Endothelial cell of umbilical vein (primary cell): ENCODE results near the gene DDX56. TPM values are rescaled to one million over a fixed set of nuclear protein-coding genes. Genes with fewer than 3 reads are reported as not detected.

Experiments
- BruUV-seq: library from RNA; stranded (reverse); fragments of 400-500 nt; replicated peaks from 2 replicates; lab custom pipeline; 2021; lab: Mats Ljungman, UMichigan
- CTCF ChIA-PET: fragments of 300-600, 350-600 bp; sonication (Branson Sonifier 250); formaldehyde crosslinking; loops from one replicate; lab custom pipeline; 2021; ENCODE audit warnings: antibody characterized with exemption, inconsistent platforms; lab: Charles Lee
- POLR2A ChIA-PET: fragments of 300-600, 350-600 bp; sonication (Branson Sonifier 250); formaldehyde crosslinking; loops from one replicate; lab custom pipeline; 2021; ENCODE audit warnings: antibody characterized with exemption, inconsistent platforms; lab: Charles Lee
- DNase-seq: peaks from one replicate; pipeline ENCODE4 v3.0.0-alpha.2; 2011; ENCODE audit warnings: low read depth, low spot score
- FAIRE-seq: peaks from 2 replicates; lab custom pipeline; 2011; peaks lifted over from hg19 to GRCh38; lab: Jason Lieb, UNC
- H2AFZ ChIP-seq: 2 replicates; pipeline ENCODE4 v1.6.0; 2012; ENCODE audit warnings: low read depth, low read length, control low read depth, inconsistent platforms
- H3K27ac ChIP-seq: 2 replicates; pipeline ENCODE4 v1.5.1; 2011; ENCODE audit warnings: low read depth, mild to moderate bottlenecking, control low read depth, low read length, moderate library complexity; ENCODE audit not compliant: insufficient read depth
- H3K27me3 ChIP-seq, 2 experiments: 2 replicates each; pipeline versions ENCODE4 v1.6.0 to v1.6.1; 2011; ENCODE audit warnings: low read length in 2 of 2, mixed read lengths in 1 of 2; ENCODE audit not compliant: control insufficient read depth in 2 of 2, insufficient read depth in 2 of 2
- H3K36me3 ChIP-seq, 2 experiments: 2 replicates in 1 of 2; 3 replicates in 1 of 2; pipeline ENCODE4 v1.5.1; 2011; ENCODE audit warnings: low read length in 2 of 2, mild to moderate bottlenecking in 1 of 2, moderate library complexity in 1 of 2; ENCODE audit not compliant: control insufficient read depth in 2 of 2, insufficient read depth in 2 of 2; ENCODE audit errors: extremely low read depth in 1 of 2
- H3K4me1 ChIP-seq: 3 replicates; pipeline ENCODE4 v1.5.1; 2011; ENCODE audit warnings: mild to moderate bottlenecking, low read length; ENCODE audit not compliant: control insufficient read depth, insufficient read depth; ENCODE audit errors: extremely low read depth
- H3K4me2 ChIP-seq: 2 replicates; pipeline ENCODE4 v1.6.1; 2011; ENCODE audit warnings: low read length, control low read depth, mixed read lengths; ENCODE audit not compliant: insufficient read depth
- H3K4me3 ChIP-seq, 3 experiments: fragments of 200-600 bp in 1 of 3; sonication (generic), shearing (Covaris generic) in 1 of 3; replicated peaks in 1 of 3; 2 replicates each; pipeline ENCODE4 v1.5.1; 2011 to 2016; ENCODE audit warnings: control low read depth in 3 of 3, low read length in 3 of 3, mild to moderate bottlenecking in 2 of 3, inconsistent platforms in 1 of 3, low read depth in 1 of 3, moderate library complexity in 1 of 3; ENCODE audit not compliant: insufficient read depth in 1 of 3
- H3K79me2 ChIP-seq: 2 replicates; pipeline ENCODE4 v1.6.0; 2012; ENCODE audit warnings: low read length, inconsistent platforms; ENCODE audit not compliant: control insufficient read depth, insufficient read depth
- H3K9ac ChIP-seq: replicated peaks from 2 replicates; pipeline ENCODE3; 2011; ENCODE audit warnings: low read length, control low read depth; ENCODE audit not compliant: insufficient read depth; ENCODE audit errors: extremely low read depth
- H3K9me1 ChIP-seq: replicated peaks from 3 replicates; pipeline ENCODE4 v1.6.0; 2011; ENCODE audit warnings: mild to moderate bottlenecking, low read length; ENCODE audit not compliant: control insufficient read depth, insufficient read depth; ENCODE audit errors: extremely low read depth
- H3K9me3 ChIP-seq: replicated peaks from 2 replicates; pipeline ENCODE4 v1.5.1; 2012; ENCODE audit warnings: low read length, inconsistent platforms; ENCODE audit not compliant: control insufficient read depth, insufficient read depth
- H4K20me1 ChIP-seq: replicated peaks from 2 replicates; pipeline ENCODE3; 2011; ENCODE audit warnings: mild to moderate bottlenecking, low read length; ENCODE audit not compliant: control insufficient read depth, insufficient read depth; ENCODE audit errors: extremely low read depth
- CTCF ChIP-seq, 2 donors: IDR thresholded peaks; 1 replicate in 1 of 2; 2 replicates in 1 of 2; pipeline ENCODE4 v1.5.1; 2011; ENCODE audit warnings: low read length in 2 of 2, mild to moderate bottlenecking in 2 of 2, moderate library complexity in 2 of 2, control low read depth in 1 of 2, inconsistent platforms in 1 of 2, low read depth in 1 of 2; ENCODE audit not compliant: insufficient read depth in 1 of 2; ENCODE audit errors: extremely low read depth in 1 of 2
- FOS ChIP-seq: IDR thresholded peaks from 2 replicates; pipeline ENCODE4 v1.6.1; 2011; ENCODE audit warnings: mild to moderate bottlenecking, low read length, moderate library complexity, borderline replicate concordance; ENCODE audit not compliant: insufficient read depth
- GATA2 ChIP-seq: IDR thresholded peaks from 2 replicates; pipeline ENCODE4 v1.7.0; 2011; ENCODE audit warnings: low read depth, mild to moderate bottlenecking, moderate library complexity, mixed read lengths, low read length; ENCODE audit not compliant: insufficient read length, insufficient read depth
- JUN ChIP-seq: IDR thresholded peaks from 2 replicates; pipeline ENCODE4 v1.6.1; 2011; ENCODE audit warnings: borderline replicate concordance, low read depth; ENCODE audit not compliant: insufficient read length, insufficient read depth
- MAX ChIP-seq: IDR thresholded peaks from 2 replicates; pipeline ENCODE4 v1.6.1; 2011; ENCODE audit not compliant: insufficient read depth, insufficient read length
- MYC ChIP-seq: IDR thresholded peaks from one replicate; pipeline ENCODE4 v1.6.1; 2011; ENCODE audit warnings: mild to moderate bottlenecking, low read depth, low read length
- POLR2A ChIP-seq: IDR thresholded peaks from 2 replicates; pipeline ENCODE4 v1.6.1; 2012; ENCODE audit warnings: low read depth, mild to moderate bottlenecking, control low read depth, low read length
- POLR2AphosphoS5 ChIP-seq: IDR thresholded peaks from 2 replicates; pipeline ENCODE4 v1.6.1; 2012; ENCODE audit warnings: low read depth, mild to moderate bottlenecking, control low read depth, low read length, moderate library complexity; ENCODE audit not compliant: insufficient read depth
- dilution Hi-C: fragments of 300-500 bp; cut with MboI; formaldehyde crosslinking; loops from one replicate; pipeline ENCODE4 v1.15.0; 2019; ENCODE audit warnings: low sequenced_read_pairs; ENCODE audit not compliant: extremely low pct_ligation_motif_present
- intact Hi-C: fragments of 100-400 bp; cut with micrococcal nuclease; formaldehyde crosslinking; loops from one replicate; pipeline ENCODE4 v1.10.0; 2022
- polyA plus RNA-seq, 4 experiments: library from polyadenylated mRNA; depleted of rRNA in 3 of 4; stranded (reverse) in 3 of 4; unstranded in 1 of 4; fragments of >200 nt; gene quantifications; 2 replicates each; pipeline versions ENCODE4 v1.2.1 to v1.2.3, GENCODE V29; 2011 to 2012; ENCODE audit warnings: missing spikeins in 1 of 4
- total RNA-seq: library from RNA; stranded (reverse); gene quantifications from 2 replicates; pipeline ENCODE4 v1.2.3, GENCODE V29; 2021

DDX56 gene
- total and polyA plus RNA-seq, 2 donors (not counting 3 experiments of a cell fraction or from before 2014, with no cell fraction given), result 94.7 to 96.6 TPM

- Histone ChIP-seq H3K9me3 (no peaks in the 10 kb centered on the region), H3K27me3 (peaks cover 3 to 6% of the 10 kb centered on the region in 2 experiments), H3K4me2 (no peak overlapping the region), H3K36me3 (no peaks in the 10 kb centered on the region), H3K4me3 (no peak overlapping the region), H2AFZ (no peak overlapping the region), H3K9me1 (no peaks in the 10 kb centered on the region), H3K9ac (no peak overlapping the region), H3K79me2 (no peaks in the 10 kb centered on the region), H3K4me1 (no peaks in the 10 kb centered on the region), H4K20me1 (no peaks in the 10 kb centered on the region), H3K27ac (no peak overlapping the region)
- BruUV-seq, result no TSS peak
- dilution Hi-C loops (no loop called here), intact Hi-C loops (no loop called here)
- no peak for DNase-seq
- POLR2A ChIA-PET, result no interaction called here
- CTCF ChIA-PET, result interaction anchor here (1.0 to 3.0 kb wide), 3 partner anchors 16 to 170 kb away, joined by 3 to 17 read pairs (median 4); no protein-coding TSS in a partner anchor
- TF ChIP-seq MYC, result no peak
- no peak for TF ChIP-seq JUN
- TF ChIP-seq POLR2A, result no peak
- no peak for TF ChIP-seq POLR2AphosphoS5
- TF ChIP-seq FOS, result no peak
- no peak for TF ChIP-seq GATA2
- TF ChIP-seq CTCF (IDR thresholded peaks at IDR 0.05; ENCODE audit: extremely low read depth in 1 of 2, insufficient read depth in 1 of 2, low read depth in 1 of 2, low read length in 2 of 2), result no peak
- TF ChIP-seq MAX, result no peak
- FAIRE-seq, result no peak
These were observed 54.9 kb downstream of the DDX56 start for GRCh38 chr7:44518761-44519160.
